Keratinocyte (primary cell): ENCODE measurements around the gene MMP14. TPM values are rescaled to one million over a fixed set of nuclear protein-coding genes. Genes with fewer than 3 reads are reported as not detected.

ENCODE experiments used
- DNase-seq: peaks from one replicate; pipeline ENCODE4 v3.0.0-alpha.2; 2011; ENCODE audit warnings: low read depth, missing footprints, low spot score
- FAIRE-seq: peaks from 2 replicates; lab custom pipeline; 2011; peaks lifted over from hg19 to GRCh38; lab: Jason Lieb, UNC
- H2AFZ ChIP-seq: 2 replicates; pipeline ENCODE4 v1.6.0; 2012; ENCODE audit warnings: low read length, control low read depth, inconsistent platforms; ENCODE audit not compliant: control insufficient read depth
- H3K27ac ChIP-seq: 2 replicates; pipeline ENCODE4 v1.5.1; 2011; ENCODE audit warnings: low read length; ENCODE audit not compliant: control insufficient read depth, insufficient read depth
- H3K27me3 ChIP-seq: 3 replicates; pipeline ENCODE4 v1.6.0; 2011; ENCODE audit warnings: low read length; ENCODE audit not compliant: control insufficient read depth, insufficient read depth; ENCODE audit errors: extremely low read depth
- H3K36me3 ChIP-seq, 2 experiments: 2 replicates in 1 of 2; 3 replicates in 1 of 2; pipeline ENCODE4 v1.5.1; 2011; ENCODE audit warnings: low read length in 2 of 2, mild to moderate bottlenecking in 1 of 2; ENCODE audit not compliant: control insufficient read depth in 2 of 2, insufficient read depth in 2 of 2; ENCODE audit errors: extremely low read depth in 1 of 2
- H3K4me1 ChIP-seq: 3 replicates; pipeline ENCODE4 v1.5.1; 2011; ENCODE audit warnings: low read length; ENCODE audit not compliant: control insufficient read depth, insufficient read depth; ENCODE audit errors: extremely low read depth
- H3K4me2 ChIP-seq: 3 replicates; pipeline ENCODE4 v1.6.0; 2011; ENCODE audit warnings: low read depth, low read length; ENCODE audit not compliant: control insufficient read depth, insufficient read depth; ENCODE audit errors: extremely low read depth
- H3K4me3 ChIP-seq, 3 experiments: fragments of 200-600 bp in 1 of 3; sonication (generic) in 1 of 3; 2 replicates in 2 of 3; 3 replicates in 1 of 3; pipeline ENCODE4 v1.5.1; 2011 to 2016; ENCODE audit warnings: low read length in 3 of 3, mild to moderate bottlenecking in 3 of 3, control low read depth in 2 of 3, inconsistent platforms in 1 of 3, low read depth in 1 of 3, mixed read lengths in 1 of 3, mixed run types in 1 of 3, moderate library complexity in 1 of 3; ENCODE audit not compliant: control insufficient read depth in 2 of 3, insufficient read depth in 2 of 3; ENCODE audit errors: extremely low read depth in 1 of 3
- H3K79me2 ChIP-seq: 2 replicates; pipeline ENCODE4 v1.6.0; 2012; ENCODE audit warnings: low read length; ENCODE audit not compliant: control insufficient read depth, insufficient read depth
- H3K9ac ChIP-seq: 3 replicates; pipeline ENCODE4 v1.6.0; 2011; ENCODE audit warnings: low read length; ENCODE audit not compliant: control insufficient read depth, insufficient read depth; ENCODE audit errors: extremely low read depth
- H3K9me1 ChIP-seq: 3 replicates; pipeline ENCODE4 v1.6.0; 2011; ENCODE audit warnings: low read length; ENCODE audit not compliant: control insufficient read depth, insufficient read depth; ENCODE audit errors: extremely low read depth
- H3K9me3 ChIP-seq: 2 replicates; pipeline ENCODE4 v1.5.1; 2012; ENCODE audit warnings: low read depth, low read length; ENCODE audit not compliant: control insufficient read depth
- H4K20me1 ChIP-seq: 3 replicates; pipeline ENCODE4 v1.6.0; 2011; ENCODE audit warnings: low read length; ENCODE audit not compliant: control insufficient read depth, insufficient read depth; ENCODE audit errors: extremely low read depth
- EZH2 ChIP-seq: IDR thresholded peaks from one replicate; pipeline ENCODE4 v1.6.1; 2012; ENCODE audit warnings: inconsistent platforms, mild to moderate bottlenecking, low read length, moderate library complexity
- dilution Hi-C: fragments of 300-500 bp; cut with MboI; formaldehyde crosslinking; loops from one replicate; pipeline ENCODE4 v1.7.0; 2020; ENCODE audit warnings: low sequenced_read_pairs; ENCODE audit not compliant: extremely low pct_ligation_motif_present
- polyA plus RNA-seq, 5 experiments: library from polyadenylated mRNA; depleted of rRNA in 3 of 5; stranded (reverse) in 3 of 5; stranded (forward) in 1 of 5; unstranded in 1 of 5; fragments of >200 nt; gene quantifications; 1 replicate in 1 of 5; 2 replicates in 3 of 5; 3 replicates in 1 of 5; pipeline versions ENCODE4 v1.2.1 to v1.2.3, GENCODE V29; 2011 to 2012; ENCODE audit warnings: missing spikeins in 2 of 5, low read depth in 1 of 5, low replicate concordance in 1 of 5
- TF ChIP-seq, protein P1 (sequence below), 3 experiments: IDR thresholded peaks in 1 of 3; conservative IDR thresholded peaks in 1 of 3; optimal IDR thresholded peaks in 1 of 3; 2 replicates in 2 of 3; 3 replicates in 1 of 3; pipeline versions ENCODE3 to v1.5.1; 2011; ENCODE audit warnings: low read length in 3 of 3, mild to moderate bottlenecking in 3 of 3, moderate library complexity in 2 of 3, control low read depth in 1 of 3, inconsistent platforms in 1 of 3; ENCODE audit not compliant: insufficient read depth in 2 of 3; ENCODE audit errors: extremely low read depth in 1 of 3

The MMP14 gene
- polyA plus RNA-seq, 1 donor (not counting 4 experiments of a cell fraction or from before 2014, with no cell fraction given), result 185 TPM

DNA sequence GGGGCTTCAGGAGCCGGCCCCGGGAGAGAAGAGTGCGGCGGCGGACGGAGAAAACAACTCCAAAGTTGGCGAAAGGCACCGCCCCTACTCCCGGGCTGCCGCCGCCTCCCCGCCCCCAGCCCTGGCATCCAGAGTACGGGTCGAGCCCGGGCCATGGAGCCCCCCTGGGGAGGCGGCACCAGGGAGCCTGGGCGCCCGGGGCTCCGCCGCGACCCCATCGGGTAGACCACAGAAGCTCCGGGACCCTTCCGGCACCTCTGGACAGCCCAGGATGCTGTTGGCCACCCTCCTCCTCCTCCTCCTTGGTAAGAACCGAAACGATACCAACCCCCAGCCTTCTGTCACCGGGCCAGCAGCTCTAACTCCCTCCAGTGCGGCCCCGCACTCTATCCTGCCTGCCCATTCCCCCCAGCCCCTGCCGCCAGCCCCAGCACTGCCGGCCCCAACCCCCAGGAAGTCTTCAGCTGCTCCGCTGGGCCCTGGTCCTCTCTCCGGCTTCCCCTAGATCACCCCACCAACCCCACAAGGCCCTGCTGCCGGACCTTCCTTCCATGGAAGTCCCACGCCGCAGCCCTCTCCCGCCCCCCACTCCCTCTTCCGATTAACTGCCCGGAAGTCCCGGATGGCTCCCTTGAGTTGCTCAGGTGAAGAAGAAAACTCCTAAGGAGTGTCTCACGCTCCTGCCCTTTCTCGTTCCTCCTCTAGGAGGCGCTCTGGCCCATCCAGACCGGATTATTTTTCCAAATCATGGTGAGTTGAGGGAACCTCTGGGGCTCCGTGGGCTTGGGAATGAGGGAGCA is 35.8 kb downstream of the MMP14 start:
- DNase-seq, result no peak
- H4K20me1 ChIP-seq, result no peaks in the 10 kb centered on the region
- peaks cover 28 to 33% of the 10 kb centered on the region in 2 experiments for H3K36me3 ChIP-seq
- dilution Hi-C loops, result no loop called here
- H3K4me2 ChIP-seq, result peak overlapping the region; percentile 99
- no peaks in the 10 kb centered on the region for H3K27me3 ChIP-seq
- peak overlapping the region; percentile 92 for H2AFZ ChIP-seq
- TF ChIP-seq, protein P1, sequence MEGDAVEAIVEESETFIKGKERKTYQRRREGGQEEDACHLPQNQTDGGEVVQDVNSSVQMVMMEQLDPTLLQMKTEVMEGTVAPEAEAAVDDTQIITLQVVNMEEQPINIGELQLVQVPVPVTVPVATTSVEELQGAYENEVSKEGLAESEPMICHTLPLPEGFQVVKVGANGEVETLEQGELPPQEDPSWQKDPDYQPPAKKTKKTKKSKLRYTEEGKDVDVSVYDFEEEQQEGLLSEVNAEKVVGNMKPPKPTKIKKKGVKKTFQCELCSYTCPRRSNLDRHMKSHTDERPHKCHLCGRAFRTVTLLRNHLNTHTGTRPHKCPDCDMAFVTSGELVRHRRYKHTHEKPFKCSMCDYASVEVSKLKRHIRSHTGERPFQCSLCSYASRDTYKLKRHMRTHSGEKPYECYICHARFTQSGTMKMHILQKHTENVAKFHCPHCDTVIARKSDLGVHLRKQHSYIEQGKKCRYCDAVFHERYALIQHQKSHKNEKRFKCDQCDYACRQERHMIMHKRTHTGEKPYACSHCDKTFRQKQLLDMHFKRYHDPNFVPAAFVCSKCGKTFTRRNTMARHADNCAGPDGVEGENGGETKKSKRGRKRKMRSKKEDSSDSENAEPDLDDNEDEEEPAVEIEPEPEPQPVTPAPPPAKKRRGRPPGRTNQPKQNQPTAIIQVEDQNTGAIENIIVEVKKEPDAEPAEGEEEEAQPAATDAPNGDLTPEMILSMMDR (optimal IDR thresholded peaks at IDR 0.05 in 1 of 3, IDR thresholded peaks at IDR 0.05 in 1 of 3, conservative IDR thresholded peaks at IDR 0.05 in 1 of 3; ENCODE audit: extremely low read depth in 1 of 3, insufficient read depth in 2 of 3, low read length in 3 of 3), result peak; percentile 82 to 99 (median 91)
- TF ChIP-seq EZH2, result no peak
- H3K9me1 ChIP-seq, result no peaks in the 10 kb centered on the region
- H3K4me1 ChIP-seq, result peaks cover 20% of the 10 kb centered on the region
- peak overlapping the region; percentile 93 for H3K27ac ChIP-seq
- H3K79me2 ChIP-seq, result peaks cover 25% of the 10 kb centered on the region
- no peak for FAIRE-seq
- H3K9ac ChIP-seq, result peak overlapping the region; percentile 85
- no peaks in the 10 kb centered on the region for H3K9me3 ChIP-seq
- peak overlapping the region; percentile 88 to 96 (median 95) for H3K4me3 ChIP-seq

DNA sequence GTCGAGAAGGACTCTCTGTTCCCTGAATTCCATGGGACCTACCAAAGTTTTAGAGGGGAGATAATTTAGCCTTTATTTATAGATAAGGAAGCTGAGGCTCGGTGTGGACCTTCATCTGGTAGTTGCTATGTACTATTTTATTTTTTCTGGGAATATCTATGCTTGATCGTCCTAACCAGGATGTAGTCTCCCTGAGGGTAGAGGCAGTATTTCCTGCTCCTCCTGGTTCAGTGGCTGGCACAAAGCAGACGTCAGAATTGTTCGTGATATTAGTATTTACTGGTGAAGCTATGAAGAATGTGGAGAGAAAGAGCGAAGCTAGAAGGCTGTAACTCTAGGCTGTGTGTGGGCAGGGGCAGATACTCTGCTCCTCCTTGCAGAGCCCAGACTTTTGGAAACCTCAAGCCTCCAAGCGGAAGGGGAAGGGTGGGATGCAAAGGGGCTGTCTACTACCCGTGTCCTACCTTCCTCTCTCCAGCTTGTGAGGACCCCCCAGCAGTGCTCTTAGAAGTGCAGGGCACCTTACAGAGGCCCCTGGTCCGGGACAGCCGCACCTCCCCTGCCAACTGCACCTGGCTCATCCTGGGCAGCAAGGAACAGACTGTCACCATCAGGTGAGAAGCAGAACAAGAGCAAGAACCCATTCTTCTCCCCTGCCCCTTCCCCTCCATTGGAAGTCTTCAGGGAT is 36.6 kb downstream of the MMP14 start:
- peak overlapping the region; percentile 93 for H3K27ac ChIP-seq
- dilution Hi-C loops, result no loop called here
- no peaks in the 10 kb centered on the region for H3K9me1 ChIP-seq
- no peaks in the 10 kb centered on the region for H3K9me3 ChIP-seq
- peak overlapping the region; percentile 88 to 96 (median 95) for H3K4me3 ChIP-seq
- H3K79me2 ChIP-seq, result peaks cover 25% of the 10 kb centered on the region
- DNase-seq, result no peak
- no peaks in the 10 kb centered on the region for H3K27me3 ChIP-seq
- TF ChIP-seq EZH2, result no peak
- TF ChIP-seq, protein P1 (optimal IDR thresholded peaks at IDR 0.05 in 1 of 3, IDR thresholded peaks at IDR 0.05 in 1 of 3, conservative IDR thresholded peaks at IDR 0.05 in 1 of 3; ENCODE audit: extremely low read depth in 1 of 3, insufficient read depth in 2 of 3, low read length in 3 of 3), result no peak
- H3K4me1 ChIP-seq, result peaks cover 20% of the 10 kb centered on the region
- peak overlapping the region; percentile 99 for H3K4me2 ChIP-seq
- H3K9ac ChIP-seq, result peak overlapping the region; percentile 85
- FAIRE-seq, result no peak
- H4K20me1 ChIP-seq, result no peaks in the 10 kb centered on the region
- H2AFZ ChIP-seq, result peak overlapping the region; percentile 85
- H3K36me3 ChIP-seq, result peaks cover 35 to 37% of the 10 kb centered on the region in 2 experiments
